DND-41 (cell line): Measurements from ENCODE around the gene GPRC5A.
"Not testable (repeated sequence)": the region's sequence is repeated elsewhere in the genome, so short reads cannot be mapped to it uniquely, and the experiment has no call there.

Experiments
- ATAC-seq: fragments of 200-7000 bp; cut with Tn5 transposase; 3 replicates; pipeline ENCODE4 v1.9.1; 2021; ENCODE audit warnings: low read depth; ENCODE audit not compliant: insufficient read depth
- DNase-seq: peaks from one replicate; pipeline ENCODE4 v3.0.0-alpha.2; 2020
- H2AFZ ChIP-seq: 2 replicates; pipeline ENCODE4 v1.6.0; 2012; ENCODE audit warnings: low read depth, low read length
- H3K27ac ChIP-seq: 2 replicates; pipeline ENCODE4 v1.5.1; 2012; ENCODE audit warnings: low read length, inconsistent platforms
- H3K27me3 ChIP-seq: fragments of 200-600 bp; sonication (generic); 2 replicates; pipeline ENCODE4 v1.6.0; 2012; ENCODE audit warnings: low read length, mild to moderate bottlenecking, inconsistent platforms; ENCODE audit not compliant: insufficient read depth, poor library complexity
- H3K36me3 ChIP-seq: 2 replicates; pipeline ENCODE4 v1.5.1; 2012; ENCODE audit warnings: low read length, inconsistent platforms; ENCODE audit not compliant: insufficient read depth
- H3K4me1 ChIP-seq: 2 replicates; pipeline ENCODE4 v1.5.1; 2012; ENCODE audit warnings: mild to moderate bottlenecking, low read length; ENCODE audit not compliant: insufficient read depth
- H3K4me2 ChIP-seq: 2 replicates; pipeline ENCODE4 v1.6.0; 2012; ENCODE audit warnings: mild to moderate bottlenecking, moderate library complexity, low read length, inconsistent platforms; ENCODE audit not compliant: insufficient read depth
- H3K4me3 ChIP-seq, 2 experiments: fragments of 200-600 bp in 1 of 2; shearing (Covaris generic) in 1 of 2; 2 replicates each; pipeline ENCODE4 v1.5.1; 2012 to 2016; ENCODE audit warnings: inconsistent platforms in 2 of 2, low read length in 2 of 2, mild to moderate bottlenecking in 2 of 2, low read depth in 1 of 2, moderate library complexity in 1 of 2
- H3K79me2 ChIP-seq: 2 replicates; pipeline ENCODE4 v1.6.0; 2012; ENCODE audit warnings: low read length, inconsistent platforms; ENCODE audit not compliant: insufficient read depth
- H3K9ac ChIP-seq: 2 replicates; pipeline ENCODE4 v1.6.0; 2012; ENCODE audit warnings: low read depth, mild to moderate bottlenecking, inconsistent platforms, low read length, moderate library complexity
- H3K9me3 ChIP-seq: 2 replicates; pipeline ENCODE4 v1.5.1; 2012; ENCODE audit warnings: low read length, moderate library complexity, mild to moderate bottlenecking, inconsistent platforms; ENCODE audit not compliant: insufficient read depth, severe bottlenecking
- H4K20me1 ChIP-seq: 2 replicates; pipeline ENCODE4 v1.6.0; 2012; ENCODE audit warnings: low read length; ENCODE audit not compliant: insufficient read depth
- CTCF ChIP-seq: IDR thresholded peaks from 2 replicates; pipeline ENCODE4 v1.5.1; 2012; ENCODE audit warnings: borderline replicate concordance, low read length, moderate library complexity, mild to moderate bottlenecking; ENCODE audit not compliant: poor library complexity, severe bottlenecking; ENCODE audit errors: extremely low read depth
- EZH2 ChIP-seq: IDR thresholded peaks from 3 replicates; pipeline ENCODE4 v1.6.1; 2012; ENCODE audit warnings: borderline replicate concordance, low read depth, mild to moderate bottlenecking, moderate library complexity, low read length, inconsistent platforms; ENCODE audit not compliant: severe bottlenecking

The GPRC5A gene

GRCh38 chr12:12872934-12873275, 18.5 kb upstream of the GPRC5A start:
- no peaks in the 10 kb centered on the region for H3K9me3 ChIP-seq
- no peak overlapping the region for H3K27ac ChIP-seq
- no peaks in the 10 kb centered on the region for H3K79me2 ChIP-seq
- no peak overlapping the region for H2AFZ ChIP-seq
- TF ChIP-seq EZH2 = no peak
- no peak for TF ChIP-seq CTCF
- peaks cover 4% of the 10 kb centered on the region for H3K27me3 ChIP-seq
- ATAC-seq (no peak), DNase-seq (no peak)
- H3K4me1 ChIP-seq = no peaks in the 10 kb centered on the region
- H4K20me1 ChIP-seq = no peaks in the 10 kb centered on the region
- no peak overlapping the region for H3K4me3 ChIP-seq
- H3K4me2 ChIP-seq = no peak overlapping the region
- H3K36me3 ChIP-seq = no peaks in the 10 kb centered on the region
- H3K9ac ChIP-seq = no peak overlapping the region

DNA sequence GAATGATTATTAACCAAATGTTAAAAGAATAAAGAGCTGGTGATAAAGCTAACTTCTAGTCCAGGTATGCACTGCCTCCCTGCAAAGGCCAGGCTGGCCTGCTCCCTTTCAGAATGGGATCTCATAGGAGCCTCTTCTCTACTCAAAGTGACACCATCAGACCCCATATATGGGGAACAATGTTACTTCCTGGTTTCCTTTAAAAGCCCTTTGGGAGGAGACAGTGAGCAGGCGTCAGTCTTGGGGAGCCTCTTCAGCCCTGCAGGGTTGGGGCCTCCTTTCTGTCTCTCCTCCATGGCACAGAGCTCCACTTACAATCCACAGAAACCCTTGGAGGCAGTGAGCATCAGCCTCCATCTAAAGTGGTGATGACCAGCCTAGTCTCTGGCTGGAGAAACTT, 17.3 kb upstream of the GPRC5A start:
- Histone ChIP-seq H3K4me1 (no peaks in the 10 kb centered on the region), H3K9ac (no peak overlapping the region), H2AFZ (no peak overlapping the region), H3K9me3 (no peaks in the 10 kb centered on the region), H3K27me3 (peaks cover 4% of the 10 kb centered on the region), H3K4me3 (no peak overlapping the region), H3K4me2 (no peak overlapping the region), H4K20me1 (no peaks in the 10 kb centered on the region), H3K36me3 (no peaks in the 10 kb centered on the region), H3K79me2 (no peaks in the 10 kb centered on the region), H3K27ac (no peak overlapping the region)
- ATAC-seq (no peak), DNase-seq (no peak)
- TF ChIP-seq EZH2 (no peak), CTCF (no peak)

DNA sequence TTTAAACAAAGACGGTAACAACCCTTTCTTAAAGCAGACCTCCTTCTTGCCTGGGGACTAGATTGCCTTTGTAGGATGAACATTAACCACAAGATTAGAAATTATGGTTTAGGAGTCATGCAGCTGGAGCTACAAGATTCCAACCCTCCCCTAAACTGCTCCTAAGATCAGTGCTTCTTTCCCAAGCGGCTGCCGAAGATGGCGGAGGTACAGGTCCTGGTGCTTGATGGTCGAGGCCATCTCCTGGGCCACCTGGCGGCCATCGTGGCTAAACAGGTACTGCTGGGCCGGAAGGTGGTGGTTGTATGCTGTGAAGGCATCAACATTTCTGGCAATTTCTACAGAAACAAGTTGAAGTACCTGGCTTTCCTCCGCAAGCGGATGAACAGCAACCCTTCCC, 16.1 kb upstream of the GPRC5A start:
- not testable (repeated sequence) for H3K9me3 ChIP-seq, ATAC-seq, H3K79me2 ChIP-seq, H3K9ac ChIP-seq, H3K36me3 ChIP-seq, H3K4me1 ChIP-seq, H3K4me2 ChIP-seq, H3K27me3 ChIP-seq, H3K27ac ChIP-seq, H4K20me1 ChIP-seq, DNase-seq, H2AFZ ChIP-seq, H3K4me3 ChIP-seq

DNA sequence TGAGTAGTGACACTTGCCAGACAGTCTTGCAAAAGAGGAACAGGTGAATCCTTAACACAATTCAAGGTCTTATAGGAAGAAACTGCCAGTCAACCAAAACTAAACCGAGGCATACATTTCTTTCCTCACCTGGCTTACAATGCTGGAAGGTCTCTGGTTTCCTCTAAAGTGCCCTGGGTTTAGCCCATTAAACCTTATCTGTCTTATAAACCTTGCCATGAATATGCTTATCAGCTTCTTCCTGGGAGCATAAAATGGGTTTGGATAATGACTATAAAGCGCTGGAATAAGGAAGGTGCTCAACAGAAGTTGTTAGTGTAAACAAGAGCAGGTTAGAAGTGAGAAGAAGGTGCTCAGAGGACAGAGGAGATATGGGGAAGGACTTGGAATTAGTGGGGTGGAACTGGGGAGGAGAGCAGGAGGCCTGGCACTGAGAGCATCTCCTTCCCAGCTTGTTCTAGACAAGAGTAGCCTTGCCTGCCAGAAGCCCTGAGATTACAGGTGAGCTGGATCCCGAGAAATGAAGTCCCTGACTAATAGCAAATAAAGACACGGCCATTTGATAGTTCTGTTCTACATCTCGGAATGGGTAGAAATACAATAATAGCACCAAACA, 14.1 kb upstream of the GPRC5A start:
- Histone ChIP-seq H3K27ac (no peak overlapping the region), H4K20me1 (no peaks in the 10 kb centered on the region), H3K9ac (no peak overlapping the region), H3K27me3 (peaks cover 4% of the 10 kb centered on the region), H3K9me3 (no peaks in the 10 kb centered on the region), H3K4me1 (no peaks in the 10 kb centered on the region), H2AFZ (no peak overlapping the region), H3K36me3 (no peaks in the 10 kb centered on the region), H3K4me3 (no peak overlapping the region), H3K79me2 (no peaks in the 10 kb centered on the region), H3K4me2 (no peak overlapping the region)
- TF ChIP-seq EZH2 = no peak
- no peak for TF ChIP-seq CTCF
- ATAC-seq (no peak), DNase-seq (no peak)
